Measurements from ENCODE around the gene PRMT1. TPM values are rescaled to one million over a fixed set of nuclear protein-coding genes. Genes with fewer than 3 reads are reported as not detected.

Gene PRMT1
- total RNA-seq, 4 donors from 2014 or later, result 63.8 to 104 (median 78.2) TPM

DNA sequence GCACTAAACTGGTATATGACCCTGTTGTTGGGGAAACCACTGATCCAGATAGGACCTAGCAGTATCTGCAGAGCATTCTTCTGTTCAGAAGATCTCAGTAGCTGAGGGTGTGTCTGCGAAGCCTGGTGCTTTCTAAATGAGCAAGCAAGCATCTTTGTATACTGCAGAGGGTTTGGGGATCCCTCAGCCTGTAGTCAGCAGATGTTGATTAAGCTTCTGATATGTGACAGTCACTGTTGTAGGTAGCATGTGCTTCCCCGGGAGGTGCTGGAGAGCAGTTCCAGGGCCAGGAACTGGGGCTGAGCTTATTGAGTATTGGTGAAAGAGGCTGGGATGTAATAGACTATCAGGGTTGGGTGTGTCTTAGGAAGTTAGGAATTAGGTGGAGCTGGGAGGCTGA is 33.6 kb upstream of the PRMT1 start:
- TF ChIP-seq CTCF (IDR thresholded peaks at IDR 0.05; ENCODE audit: low read depth), result no peak

- TF ChIP-seq CTCF (IDR thresholded peaks at IDR 0.05; ENCODE audit: low read depth), result no peak
These were observed 31.5 kb upstream of the PRMT1 start for GRCh38 chr19:49645592-49645991.

GRCh38 chr19:49645995-49646394 is 31.1 kb upstream of the PRMT1 start:
- TF ChIP-seq CTCF (IDR thresholded peaks at IDR 0.05; ENCODE audit: low read depth), result no peak

DNA sequence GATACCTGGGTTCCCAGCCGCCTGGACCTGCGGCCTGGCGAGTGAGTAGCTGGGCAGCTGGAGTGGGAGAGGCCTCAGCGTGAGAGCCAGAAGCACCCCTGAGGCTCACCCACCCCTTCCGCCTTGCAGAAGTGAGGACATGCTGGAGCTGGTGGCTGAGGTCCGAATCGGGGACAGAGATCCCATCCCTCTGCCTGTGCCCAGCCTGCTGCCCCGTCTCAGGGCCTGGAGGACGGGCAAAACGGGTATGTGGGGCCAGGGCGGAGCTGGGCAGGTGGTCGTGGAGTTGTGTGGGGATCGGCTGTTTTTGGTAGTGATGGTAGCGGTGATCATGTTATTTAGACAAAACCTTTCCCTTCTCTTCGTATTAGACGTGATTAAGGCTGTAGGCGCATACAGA is 30.5 kb upstream of the PRMT1 start:
- no peak for TF ChIP-seq CTCF (IDR thresholded peaks at IDR 0.05; ENCODE audit: low read depth)

GRCh38 chr19:49651029-49651819 is 25.8 kb upstream of the PRMT1 start:
- TF ChIP-seq CTCF (IDR thresholded peaks at IDR 0.05; ENCODE audit: low read depth), result no peak

- TF ChIP-seq CTCF (IDR thresholded peaks at IDR 0.05; ENCODE audit: low read depth), result no peak
These were observed 25.1 kb upstream of the PRMT1 start for GRCh38 chr19:49651820-49652550.

Data from subcutaneous adipose tissue (tissue), 4 donors.